ENCODE results near the gene KCNK15.
"Not testable (repeated sequence)": the region's sequence is repeated elsewhere in the genome, so short reads cannot be mapped to it uniquely, and the experiment has no call there.

KCNK15 gene

DNA sequence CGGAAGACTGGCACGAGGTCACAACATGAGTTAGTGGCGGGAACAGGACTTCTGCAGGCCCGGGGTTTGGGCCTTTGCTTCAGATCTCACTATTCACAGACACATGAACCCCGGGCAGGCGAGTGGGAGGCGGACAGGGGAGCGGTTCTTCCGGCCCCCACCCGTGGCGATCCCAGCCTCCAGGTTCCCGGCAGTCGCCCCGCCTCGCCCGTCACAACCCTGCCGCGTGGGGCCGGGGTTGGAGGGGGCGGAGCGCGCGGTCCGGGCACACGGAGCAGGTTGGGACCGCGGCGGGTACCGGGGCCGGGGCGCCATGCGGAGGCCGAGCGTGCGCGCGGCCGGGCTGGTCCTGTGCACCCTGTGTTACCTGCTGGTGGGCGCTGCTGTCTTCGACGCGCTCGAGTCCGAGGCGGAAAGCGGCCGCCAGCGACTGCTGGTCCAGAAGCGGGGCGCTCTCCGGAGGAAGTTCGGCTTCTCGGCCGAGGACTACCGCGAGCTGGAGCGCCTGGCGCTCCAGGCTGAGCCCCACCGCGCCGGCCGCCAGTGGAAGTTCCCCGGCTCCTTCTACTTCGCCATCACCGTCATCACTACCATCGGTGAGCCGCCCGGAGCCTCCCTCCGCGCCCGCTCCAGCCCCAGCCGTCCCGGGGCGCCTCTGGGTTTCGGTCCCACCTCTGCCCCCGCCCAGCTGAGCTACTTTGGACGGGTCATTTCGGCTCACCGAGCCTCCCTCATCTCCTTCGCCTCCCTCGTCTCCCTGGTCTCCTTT is at the start of gene KCNK15:
Gene KCNK15 (plus strand): TSS at position 268 of the 769 bp plus-strand sequence. CDS start 46 bp downstream, at position 314.
- peak; percentile 34 for DNase-seq (ENCODE audit: low spot score)

DNA sequence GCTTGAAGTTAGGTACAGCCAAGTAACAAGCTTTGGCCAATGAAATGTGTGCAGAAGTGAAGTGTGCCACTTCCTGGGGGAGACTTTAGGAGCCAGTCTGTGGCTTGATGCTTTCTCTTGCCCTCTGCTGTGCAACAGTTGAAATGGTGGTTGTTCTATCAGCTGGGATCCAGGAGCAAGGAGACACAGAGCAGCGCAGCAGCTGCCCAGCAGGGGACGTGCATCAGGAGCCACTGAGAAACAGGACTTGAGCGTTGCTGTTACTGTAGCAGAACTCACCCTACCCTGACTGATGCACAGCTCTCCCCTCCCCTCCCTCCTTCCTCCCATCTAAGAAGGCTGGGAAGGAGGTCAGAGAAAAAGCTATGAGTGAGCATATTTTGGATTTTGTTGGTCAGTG is 49.4 kb upstream of the KCNK15 start:
- DNase-seq (ENCODE audit: low spot score): no peak

DNA sequence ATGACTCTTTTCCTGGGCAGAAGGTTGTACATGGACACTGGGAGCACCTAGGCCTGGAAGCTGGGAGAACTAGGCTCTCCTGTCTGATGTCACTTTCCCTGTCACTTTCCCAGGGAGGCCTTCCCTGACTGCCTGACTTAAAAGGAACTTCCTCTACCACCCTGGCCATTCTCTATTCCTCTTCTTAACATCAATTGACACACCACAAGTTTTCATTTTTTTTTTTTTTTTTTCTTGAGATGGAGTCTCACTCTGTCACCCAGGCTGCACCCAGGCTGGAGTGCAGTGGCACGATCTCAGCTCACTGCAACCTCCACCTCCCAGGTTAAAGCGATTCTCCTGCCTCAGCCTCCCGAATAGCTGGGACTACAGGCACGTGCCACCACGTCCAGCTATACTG is 48.6 kb upstream of the KCNK15 start:
- DNase-seq (ENCODE audit: low spot score): not testable (repeated sequence)

DNA sequence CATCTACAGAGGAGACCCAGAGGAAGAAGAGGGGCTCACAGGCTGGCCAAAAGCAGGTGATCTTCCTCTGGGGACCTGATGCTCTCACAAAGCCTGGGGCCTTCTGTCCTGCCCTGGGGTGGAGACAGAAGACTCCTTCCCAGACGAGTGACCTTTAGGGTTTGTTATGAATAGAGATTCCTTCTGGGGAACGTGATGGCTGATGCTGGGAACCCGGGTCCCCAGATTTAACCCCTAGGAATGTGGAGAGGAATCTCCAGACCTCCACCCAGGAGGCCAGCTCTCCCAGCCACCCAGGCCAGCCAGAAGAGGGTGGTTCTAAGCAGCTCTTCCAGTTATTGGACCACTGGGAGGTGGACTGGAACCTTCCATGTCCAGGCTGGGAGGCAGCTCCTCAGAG is 47.3 kb upstream of the KCNK15 start:
- no peak for DNase-seq (ENCODE audit: low spot score)

DNA sequence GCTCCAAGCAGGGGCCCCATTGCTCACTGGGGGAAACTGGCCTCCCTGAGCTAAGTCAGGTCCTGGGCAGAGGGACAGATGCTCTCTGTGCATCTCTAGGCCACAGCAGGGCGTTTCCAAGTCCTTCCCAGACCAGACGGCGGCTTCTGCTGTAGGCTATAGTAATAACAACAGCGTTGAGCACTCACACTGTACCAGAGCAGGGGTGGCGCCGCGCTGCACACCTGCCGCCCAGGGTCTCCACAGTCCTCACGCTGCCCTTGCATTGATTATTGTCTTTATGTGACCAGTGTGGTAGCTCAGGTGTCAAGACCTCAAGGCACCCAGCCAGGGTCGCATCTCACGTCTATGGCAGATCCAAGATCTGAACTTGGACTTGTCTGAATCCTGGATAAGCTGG is 45.4 kb upstream of the KCNK15 start:
- DNase-seq (ENCODE audit: low spot score): no peak

DNA sequence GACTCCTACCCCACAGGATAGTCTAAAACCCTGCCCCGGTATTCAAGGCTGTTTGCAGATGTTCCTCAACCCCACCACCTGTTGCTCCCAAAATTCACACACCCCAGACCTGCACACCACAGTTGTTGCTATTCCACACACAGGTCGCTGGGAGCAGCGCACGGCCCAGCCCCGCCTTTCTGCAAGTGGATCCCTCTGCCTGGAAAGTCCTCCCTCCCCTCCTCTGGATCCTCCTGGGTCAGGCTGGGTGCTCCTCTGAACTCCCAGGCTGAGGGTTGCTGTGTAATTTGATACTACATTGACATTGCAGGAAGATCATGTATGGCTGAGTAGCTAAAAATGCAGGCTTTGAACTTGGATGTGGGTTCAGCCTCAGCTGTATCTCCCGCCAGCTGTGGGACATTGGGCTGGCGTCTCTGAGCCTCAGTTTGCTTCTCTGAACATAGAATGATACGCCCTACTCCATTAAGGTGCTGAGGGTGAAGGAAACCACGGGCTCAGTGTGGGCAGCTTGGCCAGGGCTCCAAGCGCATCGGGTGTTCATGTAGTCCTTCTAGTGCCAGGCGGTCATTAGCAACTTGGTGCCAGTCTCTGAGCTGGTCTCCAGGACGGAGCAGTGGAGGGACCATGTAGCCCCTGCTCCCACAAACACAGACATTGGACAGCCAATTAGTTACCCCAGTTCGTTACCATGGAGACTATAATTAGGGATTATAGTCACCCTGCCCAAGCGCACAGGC is 44.4 kb upstream of the KCNK15 start:
- DNase-seq (ENCODE audit: low spot score): no peak

DNA sequence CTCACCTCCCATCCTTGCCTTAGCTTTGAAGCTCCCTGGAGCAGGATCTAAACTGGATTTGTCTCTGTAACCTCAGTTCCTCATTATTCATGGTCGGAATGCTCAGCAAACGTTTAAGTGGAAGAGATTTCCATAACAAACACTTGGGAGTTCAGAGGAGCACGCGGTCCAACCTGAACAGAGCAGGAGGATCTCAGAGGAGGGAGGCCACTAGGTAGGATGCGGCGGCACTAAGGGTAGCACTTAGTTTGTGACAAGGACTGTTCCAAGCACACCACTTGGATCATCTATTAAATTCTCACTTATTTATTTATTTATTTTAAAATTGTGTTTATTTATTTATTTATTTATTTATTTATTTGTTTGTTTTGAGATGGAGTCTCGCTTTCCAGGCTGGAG is 43.8 kb upstream of the KCNK15 start:
- DNase-seq (ENCODE audit: low spot score): no peak

DNA sequence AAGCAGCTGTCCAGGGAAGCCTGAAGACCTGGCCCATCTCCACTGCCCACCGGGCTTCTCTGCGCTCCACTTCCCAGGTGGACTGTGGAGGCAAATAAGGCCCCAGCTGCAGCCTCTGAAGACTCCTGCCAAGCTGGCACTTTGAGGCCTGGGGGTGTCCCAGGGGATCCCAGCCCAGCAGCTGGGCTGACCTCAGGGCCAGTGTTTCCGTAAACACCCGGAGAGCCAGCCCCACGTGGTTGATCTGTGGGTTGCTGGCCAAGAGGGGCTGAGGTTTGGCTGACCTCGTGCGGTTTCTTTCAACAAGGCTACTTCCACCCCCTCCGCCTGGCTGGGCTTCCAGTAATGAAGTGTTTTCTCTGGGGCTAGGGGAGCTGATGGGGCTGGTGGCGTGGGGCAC is 42.9 kb upstream of the KCNK15 start:
- DNase-seq (ENCODE audit: low spot score): peak; percentile 96

DNA sequence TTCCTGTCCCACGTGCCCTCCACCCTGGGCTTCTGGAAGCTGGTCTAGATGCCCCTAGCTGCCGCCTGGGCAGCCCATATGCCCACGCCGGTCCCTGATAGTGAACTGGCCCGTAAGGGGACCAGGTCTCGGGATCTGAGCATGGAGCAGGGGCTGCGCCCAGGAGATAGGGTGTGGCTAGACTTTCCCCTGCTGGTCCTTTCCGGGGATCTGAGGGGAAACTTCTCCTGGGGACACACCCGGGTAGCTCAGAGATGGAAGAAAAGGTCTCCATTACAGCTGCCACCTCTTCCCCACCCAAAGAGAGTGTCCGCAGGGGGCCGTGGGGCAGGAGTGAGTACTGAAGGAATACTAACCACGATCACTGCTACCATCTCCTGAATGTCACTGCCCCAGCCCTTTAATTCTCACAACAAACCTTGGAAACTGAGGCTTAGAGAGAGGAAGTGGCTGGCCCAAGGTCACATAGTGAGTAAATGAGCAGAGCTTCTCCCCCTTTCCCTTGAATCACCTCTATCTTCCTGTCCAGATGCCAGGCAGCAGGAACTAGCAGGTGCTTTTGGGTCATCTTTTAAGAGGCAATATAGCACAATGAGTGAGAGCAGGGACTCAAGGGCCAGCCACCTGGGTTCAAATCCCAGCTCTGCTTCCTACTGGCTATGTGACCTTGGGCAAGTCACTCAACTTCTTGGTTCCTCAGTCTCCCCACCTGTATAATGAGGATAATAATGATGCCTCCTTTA is 42.3 kb upstream of the KCNK15 start:
- no peak for DNase-seq (ENCODE audit: low spot score)

DNA sequence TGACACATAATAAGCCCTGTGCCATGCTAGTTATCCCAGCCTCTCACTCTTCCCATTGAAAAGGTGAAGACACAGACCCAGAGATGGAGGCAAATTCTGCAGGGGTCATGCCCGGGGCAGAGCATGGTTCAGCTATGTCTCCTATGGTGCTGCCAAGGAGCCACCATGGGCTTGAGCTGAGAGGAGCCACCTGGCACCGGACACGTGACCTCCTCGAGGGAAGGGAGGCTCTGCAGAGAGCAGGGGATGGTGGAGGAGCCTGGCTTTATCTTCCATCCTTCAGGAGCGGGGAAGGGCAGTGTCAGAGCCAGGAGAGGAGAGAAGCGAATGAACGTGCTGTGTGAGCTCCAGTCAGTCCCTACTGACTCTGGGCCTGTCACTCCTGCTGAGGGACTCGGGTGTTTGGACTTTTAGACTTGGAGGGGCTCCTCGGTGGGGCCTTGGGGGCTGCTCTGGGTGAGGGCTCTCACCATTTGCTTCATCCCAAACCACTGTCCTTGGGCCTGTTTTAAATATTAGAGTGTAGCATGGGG is 41.6 kb upstream of the KCNK15 start:
- DNase-seq (ENCODE audit: low spot score): no peak

DNA sequence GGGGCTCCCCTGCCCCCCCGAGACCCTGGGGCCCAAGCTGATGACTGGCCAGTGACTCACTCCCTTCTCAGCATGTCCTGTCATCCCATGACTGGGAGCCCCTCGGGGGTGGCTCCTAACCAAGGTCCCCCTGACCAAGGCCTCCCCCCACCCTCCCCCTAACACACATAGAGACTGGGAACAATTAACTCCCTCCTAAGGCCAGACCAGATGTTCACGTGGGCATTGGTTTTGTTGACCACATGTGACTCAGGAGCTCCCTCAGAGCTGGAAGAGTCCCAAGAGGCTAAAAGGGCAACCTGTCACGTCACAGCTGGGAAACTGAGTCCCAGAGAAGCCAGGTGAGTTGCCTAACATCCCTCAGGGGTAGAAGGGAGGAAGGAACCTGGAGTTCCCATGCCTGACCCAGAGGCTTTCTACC is 41.1 kb upstream of the KCNK15 start:
- DNase-seq (ENCODE audit: low spot score): peak; percentile 62

DNA sequence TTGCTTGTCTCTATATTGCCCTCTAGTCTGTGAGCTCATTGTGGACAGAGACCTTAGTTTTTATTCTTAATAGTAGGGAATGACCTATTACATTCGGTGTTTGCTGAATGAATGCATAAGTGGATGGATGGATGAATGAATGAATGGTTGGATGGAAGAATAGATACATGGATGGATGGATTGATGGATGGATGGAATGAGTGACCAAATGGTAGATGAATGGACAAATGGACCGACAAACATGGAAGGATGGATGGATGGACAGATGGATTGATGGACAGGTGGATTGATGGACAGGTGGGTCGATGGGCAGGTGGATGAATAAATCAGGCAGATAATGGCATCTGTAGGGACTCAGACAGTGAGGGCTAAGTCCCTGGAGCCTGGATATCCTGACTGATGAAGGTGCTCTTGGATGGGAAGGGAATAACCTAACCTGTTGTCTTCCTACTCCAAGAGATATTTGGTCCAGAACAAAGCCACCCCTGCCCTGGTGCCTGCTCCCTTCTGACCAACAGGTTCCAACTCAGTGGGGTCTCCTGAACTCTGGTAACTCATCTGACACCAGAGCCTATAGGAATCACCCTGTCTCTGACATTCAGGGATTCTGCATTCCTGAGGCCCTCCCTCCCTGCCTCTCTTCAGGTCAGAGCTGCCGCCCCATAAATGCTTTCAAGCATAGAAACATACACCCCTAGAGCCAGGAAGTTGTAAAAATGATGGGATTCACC is 40.1 kb upstream of the KCNK15 start:
- no peak for DNase-seq (ENCODE audit: low spot score)

DNA sequence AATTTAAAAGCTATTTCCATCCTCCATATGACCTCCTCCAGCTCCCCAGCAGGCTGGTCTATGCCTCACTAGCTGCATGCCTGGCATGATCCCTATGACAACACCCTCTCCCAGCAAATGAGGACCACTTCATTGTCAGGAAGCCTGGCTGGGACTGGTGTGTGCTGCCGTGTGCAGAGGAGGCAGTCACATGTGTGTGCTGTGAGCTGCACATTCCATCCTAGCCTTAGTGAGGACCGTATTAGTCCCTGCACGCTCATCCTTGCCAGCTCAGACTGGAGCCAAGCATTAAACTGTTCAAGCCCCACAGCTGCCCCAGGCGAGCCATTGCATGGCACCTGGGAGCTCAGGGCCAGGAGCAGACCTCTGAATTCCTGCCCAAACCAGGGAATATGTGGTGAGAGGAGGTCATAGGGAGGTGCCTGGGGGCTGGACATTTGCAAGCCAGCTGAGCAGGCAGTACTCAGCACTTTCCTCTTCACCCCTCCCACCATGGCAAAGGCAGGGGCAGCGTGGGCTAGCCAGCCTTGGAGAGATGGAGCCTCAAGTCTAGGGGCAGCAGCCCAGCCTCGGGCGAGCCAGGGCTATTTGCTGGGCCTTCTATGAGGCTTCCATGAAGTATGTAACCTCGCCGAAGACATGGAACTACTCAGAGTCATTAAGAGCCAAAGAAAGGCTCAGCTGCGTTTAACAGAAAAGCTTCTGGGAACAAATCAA is 39.2 kb upstream of the KCNK15 start:
- DNase-seq (ENCODE audit: low spot score): peak; percentile 78

DNA sequence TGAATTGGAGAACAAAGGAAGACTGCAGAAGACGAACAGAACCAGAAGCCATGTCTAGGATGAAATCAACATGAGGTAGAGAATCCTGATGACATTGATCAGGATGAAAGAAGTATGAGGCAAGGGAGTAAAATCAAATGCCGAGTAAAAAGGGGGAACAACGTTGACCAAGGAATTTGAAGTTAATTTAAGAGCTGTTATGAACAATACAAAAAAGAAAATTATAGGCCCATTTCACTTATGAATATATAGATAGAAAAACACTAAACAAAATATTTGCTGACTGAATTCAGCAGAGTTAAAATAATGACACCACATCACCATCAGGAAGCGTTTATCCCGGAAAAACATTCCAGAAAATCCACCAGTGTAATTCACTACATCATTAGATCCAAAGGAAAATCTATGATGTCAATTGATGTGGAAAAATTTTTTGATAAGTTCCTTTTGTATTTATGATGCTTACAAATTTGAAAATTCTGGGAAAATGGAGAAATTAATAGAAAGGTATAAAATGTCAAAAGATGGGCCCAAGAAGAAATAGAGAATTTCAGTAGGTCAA is 38.6 kb upstream of the KCNK15 start:
- no peak for DNase-seq (ENCODE audit: low spot score)

DNA sequence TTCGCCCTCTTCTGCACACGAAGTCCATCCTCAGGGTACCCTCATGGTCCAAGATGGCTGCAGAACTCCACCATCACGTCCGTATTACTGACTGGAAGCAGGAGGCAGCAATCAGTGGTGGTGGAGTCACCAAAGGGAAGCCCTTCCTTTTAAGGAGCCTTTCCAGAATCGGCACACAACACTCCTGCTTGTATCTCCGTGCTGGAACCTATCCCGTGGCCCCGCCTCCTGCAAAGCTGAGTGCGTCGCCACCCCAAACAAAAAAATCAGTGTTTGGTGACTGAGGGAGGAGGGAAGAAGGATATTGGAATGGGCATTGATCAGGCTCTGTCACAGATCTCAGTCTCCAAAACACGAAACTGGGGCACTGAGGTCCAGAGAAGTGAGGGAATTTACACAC is 36.3 kb upstream of the KCNK15 start:
- no peak for DNase-seq (ENCODE audit: low spot score)

DNA sequence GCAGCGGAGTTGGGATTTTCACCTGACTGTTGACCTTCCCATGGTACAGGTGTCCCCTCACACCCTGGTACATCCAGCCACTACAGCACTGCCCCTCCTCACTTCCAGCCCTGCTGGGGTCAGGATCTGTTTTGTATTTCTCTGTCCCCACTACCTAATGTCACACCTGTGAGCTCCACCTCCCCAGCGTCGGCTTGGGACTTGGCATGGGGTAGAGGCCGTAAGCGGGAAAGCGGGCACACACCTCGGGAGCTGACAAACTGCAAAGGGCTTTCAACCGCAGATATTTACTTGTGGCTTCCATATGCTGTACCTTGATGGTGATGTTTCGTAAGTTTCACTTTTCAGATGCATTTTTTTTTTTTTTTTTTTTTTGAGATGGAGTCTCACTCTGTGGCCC is 35.9 kb upstream of the KCNK15 start:
- DNase-seq (ENCODE audit: low spot score): no peak

DNA sequence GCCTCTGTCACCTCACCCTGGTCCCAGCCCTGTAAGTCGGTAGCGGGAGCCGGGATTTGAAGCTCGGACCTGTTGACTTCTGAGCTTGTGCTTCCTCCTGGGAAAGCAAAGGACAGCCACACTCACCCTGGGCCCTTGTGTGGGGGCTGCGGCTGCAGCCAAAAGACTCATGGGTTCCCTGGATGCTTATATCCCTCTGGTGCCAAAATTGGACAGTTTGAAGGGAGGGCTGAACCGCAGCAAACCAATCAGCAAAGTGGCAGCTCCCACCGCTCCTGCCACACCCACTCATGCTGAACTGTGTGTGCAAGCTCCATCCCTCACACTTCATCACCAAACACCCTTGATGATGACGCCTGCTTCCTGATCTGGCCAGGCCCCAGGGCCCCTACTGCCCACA is 34.4 kb upstream of the KCNK15 start:
- no peak for DNase-seq (ENCODE audit: low spot score)

DNA sequence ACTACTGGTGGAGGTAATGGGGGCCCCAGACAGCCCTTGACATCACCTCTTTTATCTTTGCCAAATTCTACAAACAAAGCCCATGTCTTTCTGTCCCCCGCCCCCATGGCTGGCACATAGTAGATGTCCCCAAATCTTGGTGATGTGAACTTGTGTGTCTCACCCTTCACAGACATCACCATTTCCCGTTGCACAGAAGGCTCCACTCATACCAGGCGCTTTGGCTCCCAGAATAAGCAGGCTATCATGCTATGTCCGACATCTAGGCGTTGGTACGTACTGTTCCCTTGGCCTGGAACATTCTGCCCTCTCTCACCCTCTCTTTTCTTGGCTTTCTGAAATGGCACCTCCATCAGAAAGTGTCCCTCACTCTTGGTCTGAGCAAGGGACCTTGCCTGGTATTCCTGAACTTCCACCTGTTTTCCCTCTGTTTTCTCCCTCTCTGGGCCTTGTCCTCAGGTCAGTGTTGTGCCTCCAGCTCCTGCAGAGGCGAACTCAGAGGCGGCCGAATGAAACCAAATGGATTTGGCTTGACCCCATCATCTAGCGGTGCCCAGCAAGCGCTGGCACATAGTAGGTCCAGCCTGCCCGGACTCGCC is 31.5 kb upstream of the KCNK15 start:
- no peak for DNase-seq (ENCODE audit: low spot score)

DNA sequence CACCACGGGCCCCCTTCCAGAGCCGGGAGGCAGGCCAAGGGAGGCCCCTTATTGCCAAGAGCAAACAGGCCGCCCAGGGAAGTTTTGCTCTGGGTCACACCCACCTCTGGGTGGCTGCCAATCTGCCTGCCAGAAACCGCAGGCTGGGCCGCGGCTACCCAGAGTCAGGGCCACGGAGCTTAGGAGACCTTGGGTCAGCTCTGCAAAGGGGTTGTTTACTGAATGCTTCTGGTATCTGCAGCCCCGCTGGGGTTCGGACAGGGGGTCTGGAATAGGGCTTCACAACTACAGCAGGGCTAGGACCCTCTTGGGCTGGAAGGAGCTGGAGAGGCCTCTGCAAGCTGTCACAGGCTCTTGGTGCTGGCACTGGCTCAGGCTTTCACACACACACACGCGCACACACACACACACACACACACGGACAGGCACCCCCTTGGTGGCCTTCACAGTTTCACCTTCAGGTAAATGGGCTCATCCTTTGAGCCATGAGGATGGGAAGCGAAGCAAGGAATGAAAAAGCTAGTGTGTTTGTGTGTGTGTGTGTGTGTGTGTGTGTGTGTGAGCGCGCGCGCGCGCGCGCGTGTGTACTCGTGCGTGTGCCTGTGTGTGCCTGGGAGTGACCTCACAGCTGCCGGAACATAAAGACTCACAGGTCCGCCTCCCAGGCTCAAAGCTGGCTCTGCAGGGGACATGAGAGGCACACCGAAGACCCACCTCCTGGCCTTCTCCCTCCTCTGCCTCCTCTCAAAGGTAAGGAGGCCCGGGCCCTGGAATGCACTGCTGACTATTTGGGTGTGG is 30.8 kb upstream of the KCNK15 start, which contains the start of gene CCN5:
Gene CCN5 (plus strand): TSS at position 669 of the 798 bp plus-strand sequence. CDS start 22 bp downstream, at position 691.
- peak; percentile 90 for DNase-seq (ENCODE audit: low spot score)

Measured in AG08395 (cell line).